Left ventricle myocardium inferior (tissue), 1 donor: ENCODE data around the gene TOLLIP. TPM values are rescaled to one million over a fixed set of nuclear protein-coding genes. Genes with fewer than 3 reads are reported as not detected.
A peak's percentile ranks its signal among the peaks of the same experiment; 100 is the strongest.

Experiments
- DNase-seq: peaks from one replicate; pipeline ENCODE4 v3.0.0-alpha.2; 2020
- H3K27ac ChIP-seq: fragments of 200-600 bp; replicated peaks from 2 replicates; pipeline ENCODE4 v1.8.0; 2021
- H3K27me3 ChIP-seq: fragments of 200-600 bp; 2 replicates; pipeline ENCODE4 v1.8.0; 2021; ENCODE audit warnings: low read depth
- H3K36me3 ChIP-seq: fragments of 200-600 bp; 2 replicates; pipeline ENCODE4 v1.8.0; 2021
- H3K4me1 ChIP-seq: fragments of 200-600 bp; 2 replicates; pipeline ENCODE4 v1.8.0; 2021
- H3K4me3 ChIP-seq: fragments of 200-600 bp; 2 replicates; pipeline ENCODE4 v1.8.0; 2021; ENCODE audit warnings: mild to moderate bottlenecking, moderate library complexity
- H3K9me3 ChIP-seq: fragments of 200-600 bp; replicated peaks from 2 replicates; pipeline ENCODE4 v1.8.0; 2021
- intact Hi-C: fragments of 100-400 bp; cut with micrococcal nuclease; formaldehyde crosslinking; loops from one replicate; pipeline ENCODE4 v1.11.0; 2022
- total RNA-seq: library from RNA; stranded (reverse); fragmentation: NEBNext Ultra II Directional; extraction: Animal tissue kit (Norgen Biotek cat#: 25700); gene quantifications from one replicate; pipeline ENCODE4 v1.2.1, GENCODE V29; 2021
- TF ChIP-seq, protein P1 (sequence below): fragments of 200-600 bp; IDR thresholded peaks from 2 replicates; pipeline ENCODE4 v1.8.0; 2021; ENCODE audit warnings: antibody characterized with exemption, mild to moderate bottlenecking, borderline replicate concordance
- donor health status: DM: no; HTN: yes; CAD: no; lungs with severe emphysema.

The TOLLIP gene
- total RNA-seq, 1 donor from 2014 or later: 51.9 TPM

DNA sequence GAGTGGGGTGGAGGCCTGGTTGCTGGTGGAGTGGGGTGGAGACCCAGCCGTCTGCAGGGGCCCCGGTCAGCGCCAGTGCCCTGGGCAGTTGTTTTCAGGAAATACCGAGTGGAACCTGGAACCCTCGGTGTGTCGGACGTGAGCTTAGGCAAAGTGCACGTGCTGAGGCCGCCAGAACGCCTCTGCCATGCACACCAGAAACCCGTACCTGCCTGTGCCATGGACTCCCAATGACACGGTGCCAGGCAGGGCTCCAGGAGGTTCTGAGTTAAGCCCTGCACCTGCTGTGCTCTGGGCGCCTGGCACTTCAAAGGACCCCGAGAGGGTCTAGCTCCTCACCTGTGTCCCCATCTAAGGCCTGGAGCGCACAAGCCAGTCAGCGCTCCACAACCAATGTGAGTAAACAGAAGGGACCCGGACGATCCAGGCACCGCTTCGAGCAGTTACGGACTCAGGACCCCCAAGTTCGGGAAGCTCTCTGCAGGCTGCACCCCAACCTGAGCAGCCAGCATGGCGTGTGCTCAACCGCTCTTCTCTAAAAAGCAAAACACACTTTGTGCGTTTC lies 12.3 kb downstream of the TOLLIP start:
- Histone ChIP-seq H3K4me1 (peaks cover 59% of the 10 kb centered on the region), H3K27ac (no peak overlapping the region), H3K9me3 (no peaks in the 10 kb centered on the region), H3K4me3 (no peak overlapping the region), H3K27me3 (no peaks in the 10 kb centered on the region), H3K36me3 (peaks cover 23% of the 10 kb centered on the region)
- intact Hi-C loops: no loop called here
- DNase-seq: no peak
- TF ChIP-seq, protein P1, sequence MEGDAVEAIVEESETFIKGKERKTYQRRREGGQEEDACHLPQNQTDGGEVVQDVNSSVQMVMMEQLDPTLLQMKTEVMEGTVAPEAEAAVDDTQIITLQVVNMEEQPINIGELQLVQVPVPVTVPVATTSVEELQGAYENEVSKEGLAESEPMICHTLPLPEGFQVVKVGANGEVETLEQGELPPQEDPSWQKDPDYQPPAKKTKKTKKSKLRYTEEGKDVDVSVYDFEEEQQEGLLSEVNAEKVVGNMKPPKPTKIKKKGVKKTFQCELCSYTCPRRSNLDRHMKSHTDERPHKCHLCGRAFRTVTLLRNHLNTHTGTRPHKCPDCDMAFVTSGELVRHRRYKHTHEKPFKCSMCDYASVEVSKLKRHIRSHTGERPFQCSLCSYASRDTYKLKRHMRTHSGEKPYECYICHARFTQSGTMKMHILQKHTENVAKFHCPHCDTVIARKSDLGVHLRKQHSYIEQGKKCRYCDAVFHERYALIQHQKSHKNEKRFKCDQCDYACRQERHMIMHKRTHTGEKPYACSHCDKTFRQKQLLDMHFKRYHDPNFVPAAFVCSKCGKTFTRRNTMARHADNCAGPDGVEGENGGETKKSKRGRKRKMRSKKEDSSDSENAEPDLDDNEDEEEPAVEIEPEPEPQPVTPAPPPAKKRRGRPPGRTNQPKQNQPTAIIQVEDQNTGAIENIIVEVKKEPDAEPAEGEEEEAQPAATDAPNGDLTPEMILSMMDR: no peak

DNA sequence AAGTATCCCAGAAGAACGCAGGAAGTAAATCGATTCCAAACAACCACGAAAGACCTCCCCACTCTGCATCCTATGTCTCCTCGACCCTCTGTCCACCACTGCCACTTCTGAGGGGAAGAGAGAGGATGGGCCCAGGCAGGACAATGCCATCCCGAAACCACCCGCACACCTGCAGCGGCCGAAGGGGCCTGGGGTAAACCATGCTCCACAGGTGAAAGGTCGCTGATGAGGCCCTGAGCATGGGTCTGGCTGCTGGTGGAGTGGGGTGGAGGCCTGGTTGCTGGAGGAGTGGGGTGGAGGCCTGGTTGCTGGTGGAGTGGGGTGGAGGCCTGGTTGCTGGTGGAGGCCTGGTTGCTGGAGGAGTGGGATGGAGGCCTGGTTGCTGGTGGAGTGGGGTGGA lies 13.1 kb downstream of the TOLLIP start:
- H3K27me3 ChIP-seq: no peaks in the 10 kb centered on the region
- peaks cover 56% of the 10 kb centered on the region for H3K4me1 ChIP-seq
- TF ChIP-seq, protein P1: no peak
- peaks cover 23% of the 10 kb centered on the region for H3K36me3 ChIP-seq
- H3K4me3 ChIP-seq: no peak overlapping the region
- intact Hi-C loops: no loop called here
- H3K9me3 ChIP-seq: no peaks in the 10 kb centered on the region
- H3K27ac ChIP-seq: no peak overlapping the region
- no peak for DNase-seq

DNA sequence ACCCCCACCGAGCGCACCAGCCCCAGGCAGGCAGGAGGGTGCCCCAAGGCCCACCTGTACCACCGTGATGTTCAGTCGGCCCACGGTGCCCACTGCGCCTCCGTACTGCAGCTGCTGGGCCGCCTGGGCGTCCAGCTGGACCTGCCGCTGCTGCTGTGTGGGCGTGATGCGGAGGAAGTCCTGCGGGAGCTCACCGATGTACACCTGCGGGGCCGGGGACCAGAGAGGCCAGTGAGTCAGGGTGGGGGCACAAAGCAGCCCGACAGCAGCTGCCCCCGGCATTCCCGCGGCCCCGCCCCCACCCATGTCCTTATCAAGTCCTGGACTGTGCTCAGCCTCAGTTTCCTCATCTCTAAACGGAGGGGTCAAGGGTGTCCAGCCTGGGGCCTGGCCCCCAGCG lies 13.8 kb downstream of the TOLLIP start:
- H3K27ac ChIP-seq: no peak overlapping the region
- peaks cover 26% of the 10 kb centered on the region for H3K36me3 ChIP-seq
- H3K9me3 ChIP-seq: no peaks in the 10 kb centered on the region
- no peak overlapping the region for H3K4me3 ChIP-seq
- no peak for DNase-seq
- intact Hi-C loops: no loop called here
- H3K27me3 ChIP-seq: no peaks in the 10 kb centered on the region
- H3K4me1 ChIP-seq: peaks cover 50% of the 10 kb centered on the region
- TF ChIP-seq, protein P1: no peak

DNA sequence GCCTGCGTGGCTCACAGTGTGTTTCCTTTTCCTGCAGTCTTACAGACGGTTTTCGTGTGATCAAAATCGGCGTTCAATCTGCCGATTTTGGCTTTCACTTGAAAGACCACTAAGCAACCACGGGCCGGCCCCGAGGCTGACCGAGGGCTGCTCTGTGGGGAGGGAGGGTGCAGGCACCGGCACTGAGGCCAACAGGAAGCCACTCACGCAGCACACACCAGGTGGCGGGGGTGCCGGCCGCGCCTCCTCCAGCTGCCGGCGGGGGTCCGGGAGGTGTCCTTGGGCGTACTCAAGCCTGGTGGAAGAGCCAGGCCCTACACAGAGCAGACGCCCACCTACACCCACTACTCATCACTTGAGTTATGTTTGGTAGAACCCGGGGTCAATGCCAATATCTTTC lies 14.3 kb downstream of the TOLLIP start:
- TF ChIP-seq, protein P1: no peak
- DNase-seq: no peak
- Histone ChIP-seq H3K27me3 (no peaks in the 10 kb centered on the region), H3K27ac (no peak overlapping the region), H3K9me3 (no peaks in the 10 kb centered on the region), H3K4me1 (peaks cover 46% of the 10 kb centered on the region), H3K4me3 (no peak overlapping the region), H3K36me3 (peaks cover 31% of the 10 kb centered on the region)
- intact Hi-C loops: no loop called here

DNA sequence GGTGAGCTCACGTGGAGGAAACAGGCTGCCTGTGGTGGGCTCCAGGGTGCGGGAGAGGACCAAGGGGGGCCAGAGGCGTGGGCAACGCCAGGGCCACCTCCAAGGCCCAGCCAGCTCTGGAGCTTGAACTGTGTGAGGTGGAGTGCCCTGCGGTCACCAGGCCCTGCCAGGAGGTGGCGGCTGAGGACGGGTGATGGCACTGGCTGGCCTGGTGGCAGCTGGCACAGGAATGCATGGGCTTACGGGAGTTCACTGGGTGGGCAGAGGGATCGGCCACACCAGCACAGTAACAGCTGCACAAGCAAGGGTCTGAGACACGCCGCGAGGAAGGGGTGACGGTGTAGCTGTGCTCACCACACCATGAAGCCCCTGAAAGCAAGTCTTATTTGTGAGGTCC lies 15.8 kb downstream of the TOLLIP start:
- TF ChIP-seq, protein P1: no peak
- no peak overlapping the region for H3K4me3 ChIP-seq
- intact Hi-C loops: no loop called here
- DNase-seq: peak; percentile 9
- no peaks in the 10 kb centered on the region for H3K27me3 ChIP-seq
- peaks cover 46% of the 10 kb centered on the region for H3K36me3 ChIP-seq
- peaks cover 32% of the 10 kb centered on the region for H3K4me1 ChIP-seq
- H3K9me3 ChIP-seq: no peaks in the 10 kb centered on the region
- H3K27ac ChIP-seq: no peak overlapping the region
